Mesenchymal stem cell (in vitro differentiated cells and primary cell): ENCODE data around the gene TENT4B. TPM values are rescaled to one million over a fixed set of nuclear protein-coding genes. Genes with fewer than 3 reads are reported as not detected.
A peak's percentile ranks its signal among the peaks of the same experiment; 100 is the strongest.

ENCODE experiments used
- DNase-seq: peaks from one replicate; pipeline ENCODE4 v3.0.0-alpha.2; 2013
- H2AFZ ChIP-seq: one replicate; pipeline ENCODE4 v1.6.1; 2013; ENCODE audit warnings: low read depth, mild to moderate bottlenecking, control low read depth, inconsistent platforms, low read length, moderate library complexity
- H2AK5ac ChIP-seq: 2 replicates; pipeline ENCODE4 v1.6.1; 2013; ENCODE audit warnings: low read length, moderate library complexity, mild to moderate bottlenecking, inconsistent platforms; ENCODE audit not compliant: severe bottlenecking
- H2BK120ac ChIP-seq: one replicate; pipeline ENCODE4 v1.6.1; 2013; ENCODE audit warnings: low read depth, mild to moderate bottlenecking, inconsistent platforms, low read length, moderate library complexity
- H2BK12ac ChIP-seq, 2 experiments: one replicate each; pipeline ENCODE4 v1.6.1; 2013; ENCODE audit warnings: inconsistent platforms in 2 of 2, low read length in 2 of 2, mild to moderate bottlenecking in 2 of 2, moderate library complexity in 2 of 2, control low read depth in 1 of 2
- H2BK15ac ChIP-seq: one replicate; pipeline ENCODE4 v1.6.1; 2013; ENCODE audit warnings: mild to moderate bottlenecking, low read depth, inconsistent platforms; ENCODE audit not compliant: poor library complexity, severe bottlenecking
- H2BK5ac ChIP-seq: 2 replicates; pipeline ENCODE4 v1.6.1; 2013; ENCODE audit warnings: low read depth, mild to moderate bottlenecking, low read length, control low read depth, inconsistent platforms; ENCODE audit not compliant: poor library complexity, severe bottlenecking
- H3K14ac ChIP-seq, 2 experiments: one replicate each; pipeline ENCODE4 v1.6.1; 2013; ENCODE audit warnings: inconsistent platforms in 2 of 2, low read length in 2 of 2, control low read depth in 1 of 2, mild to moderate bottlenecking in 1 of 2, moderate library complexity in 1 of 2
- H3K18ac ChIP-seq, 2 experiments: one replicate each; pipeline ENCODE4 v1.6.1; 2013; ENCODE audit warnings: inconsistent platforms in 2 of 2, low read length in 2 of 2, control low read depth in 1 of 2, low read depth in 1 of 2, mild to moderate bottlenecking in 1 of 2
- H3K23ac ChIP-seq, 2 experiments: one replicate each; pipeline ENCODE4 v1.6.1; 2013; ENCODE audit warnings: inconsistent platforms in 2 of 2, low read length in 2 of 2, mild to moderate bottlenecking in 2 of 2, moderate library complexity in 2 of 2, control low read depth in 1 of 2
- H3K27ac ChIP-seq: 2 replicates; pipeline ENCODE4 v1.5.1; 2013; ENCODE audit warnings: mild to moderate bottlenecking, moderate library complexity, low read length, control low read depth, inconsistent platforms; ENCODE audit not compliant: poor library complexity, severe bottlenecking
- H3K27me3 ChIP-seq, 2 experiments: 2 replicates each; pipeline versions ENCODE4 v1.6.1 to v1.7.0; 2013; ENCODE audit warnings: low read length in 2 of 2, mild to moderate bottlenecking in 2 of 2, moderate library complexity in 2 of 2, control low read depth in 1 of 2, inconsistent platforms in 1 of 2; ENCODE audit not compliant: control insufficient read depth in 1 of 2, insufficient read depth in 1 of 2
- H3K36me3 ChIP-seq, 2 experiments: 2 replicates each; pipeline versions ENCODE4 v1.6.1 to v1.7.0; 2013; ENCODE audit warnings: low read length in 2 of 2, control low read depth in 1 of 2, inconsistent platforms in 1 of 2, low read depth in 1 of 2, mild to moderate bottlenecking in 1 of 2; ENCODE audit not compliant: insufficient read depth in 2 of 2, control insufficient read depth in 1 of 2
- H3K4ac ChIP-seq, 2 experiments: one replicate each; pipeline ENCODE4 v1.6.1; 2013; ENCODE audit warnings: inconsistent platforms in 2 of 2, low read length in 2 of 2, mild to moderate bottlenecking in 2 of 2, moderate library complexity in 2 of 2, control low read depth in 1 of 2, low read depth in 1 of 2
- H3K4me1 ChIP-seq: 2 replicates; pipeline ENCODE4 v1.6.1; 2013; ENCODE audit warnings: low read depth, low read length, control low read depth; ENCODE audit not compliant: control insufficient read depth, insufficient read depth
- H3K4me2 ChIP-seq: 2 replicates; pipeline ENCODE4 v1.6.1; 2013; ENCODE audit warnings: low read length, mild to moderate bottlenecking, inconsistent platforms; ENCODE audit not compliant: poor library complexity, severe bottlenecking
- H3K4me3 ChIP-seq, 2 experiments: 2 replicates each; pipeline versions ENCODE4 v1.5.1 to v1.7.0; 2013; ENCODE audit warnings: low read length in 2 of 2, mild to moderate bottlenecking in 2 of 2, control low read depth in 1 of 2, low read depth in 1 of 2; ENCODE audit not compliant: insufficient read depth in 1 of 2
- H3K79me1 ChIP-seq: replicated peaks from 2 replicates; pipeline ENCODE4 v1.6.1; 2013; ENCODE audit warnings: mild to moderate bottlenecking, control low read depth, low read length, inconsistent platforms; ENCODE audit not compliant: poor library complexity, severe bottlenecking
- H3K9ac ChIP-seq: 2 replicates; pipeline ENCODE4 v1.7.0; 2013; ENCODE audit warnings: mild to moderate bottlenecking, low read length, moderate library complexity
- H3K9me3 ChIP-seq: 2 replicates; pipeline ENCODE4 v1.7.0; 2013; ENCODE audit warnings: mild to moderate bottlenecking, low read length; ENCODE audit not compliant: control insufficient read depth
- H4K8ac ChIP-seq: one replicate; pipeline ENCODE4 v1.6.1; 2013; ENCODE audit warnings: inconsistent platforms, mild to moderate bottlenecking, low read length, moderate library complexity
- H4K91ac ChIP-seq: one replicate; pipeline ENCODE4 v1.6.1; 2013; ENCODE audit warnings: mild to moderate bottlenecking, low read length, inconsistent platforms
- WGBS: methylation state at CpG from one replicate; pipeline ENCODE4 v1.1.7; 2013; ENCODE audit warnings: mixed read lengths; 5-methylcytosine and 5-hydroxymethylcytosine counted together
- polyA plus RNA-seq, 2 experiments: library from polyadenylated mRNA; stranded (reverse); fragments of 200-250 nt; gene quantifications; one replicate each; pipeline ENCODE4 v1.2.3, GENCODE V29; 2013

Gene TENT4B
- polyA plus RNA-seq (2013, experiment 1 of 2), result 5.6 TPM
- polyA plus RNA-seq (2013, experiment 2 of 2), result 5.8 TPM

- H3K79me1 ChIP-seq, result no peaks in the 10 kb centered on the region
- H2BK5ac ChIP-seq, result peak within 1 kb of the TSS; percentile 96
- H3K4me3 ChIP-seq, result peak within 1 kb of the TSS; percentile 89 to 96
- no peak within 1 kb of the TSS for H2AK5ac ChIP-seq
- peak within 1 kb of the TSS; percentile 95 for H3K9ac ChIP-seq
- H2AFZ ChIP-seq, result peak within 1 kb of the TSS; percentile 98
- WGBS, result under 1% methylated on average over 22 of the region's 114 CpGs
- peak within 1 kb of the TSS; percentile 95 for H3K4me2 ChIP-seq
- no peaks in the 10 kb centered on the region for H3K36me3 ChIP-seq
- peak; percentile 88 for DNase-seq
- H4K91ac ChIP-seq, result peak within 1 kb of the TSS; percentile 92
- H4K8ac ChIP-seq, result peak within 1 kb of the TSS; percentile 86
- H3K27ac ChIP-seq, result peak within 1 kb of the TSS; percentile 92
- peak within 1 kb of the TSS; percentile 95 to 100 for H3K18ac ChIP-seq
- peak within 1 kb of the TSS; percentile 100 for H2BK15ac ChIP-seq
- H3K23ac ChIP-seq, result peak within 1 kb of the TSS; percentile 85 to 98
- no peaks in the 10 kb centered on the region for H3K9me3 ChIP-seq
- peak within 1 kb of the TSS in 1 of 2 experiments; percentile 96 for H3K14ac ChIP-seq
- H3K4ac ChIP-seq, result peak within 1 kb of the TSS; percentile 64 to 93
- peak within 1 kb of the TSS; percentile 28 to 98 for H2BK12ac ChIP-seq
- H2BK120ac ChIP-seq, result peak within 1 kb of the TSS; percentile 96
- peaks cover 10% of the 10 kb centered on the region for H3K4me1 ChIP-seq
- H3K27me3 ChIP-seq, result no peaks in the 10 kb centered on the region
Measured at GRCh38 chr16:50152807-50153595, at the start of gene TENT4B. TSS of gene TENT4B (plus strand) at chr16:50153306. CDS start at chr16:50153622, 316 bp downstream.

- H3K14ac ChIP-seq, result no peak overlapping the region
- no peak overlapping the region for H3K4ac ChIP-seq
- H3K4me2 ChIP-seq, result no peak overlapping the region
- no peak overlapping the region for H3K18ac ChIP-seq
- peaks cover 6% of the 10 kb centered on the region for H3K79me1 ChIP-seq
- no peak overlapping the region for H3K9ac ChIP-seq
- no peak overlapping the region for H2BK15ac ChIP-seq
- H2BK5ac ChIP-seq, result no peak overlapping the region
- H2BK120ac ChIP-seq, result no peak overlapping the region
- no peak overlapping the region for H2AFZ ChIP-seq
- no peak overlapping the region for H3K4me3 ChIP-seq
- H3K36me3 ChIP-seq, result peaks cover 16 to 71% of the 10 kb centered on the region in 2 experiments
- no peaks in the 10 kb centered on the region for H3K9me3 ChIP-seq
- no peak overlapping the region for H4K91ac ChIP-seq
- no peaks in the 10 kb centered on the region for H3K27me3 ChIP-seq
- no peak overlapping the region for H2BK12ac ChIP-seq
- whole genome bisulfite sequencing, result 90% methylated on average over 5 of the region's 5 CpGs
- H3K4me1 ChIP-seq, result peaks cover 5% of the 10 kb centered on the region
- DNase-seq, result peak; percentile 70
- no peak overlapping the region for H4K8ac ChIP-seq
- no peak overlapping the region for H2AK5ac ChIP-seq
- H3K23ac ChIP-seq, result no peak overlapping the region
- peak overlapping the region; percentile 65 for H3K27ac ChIP-seq
Measured at GRCh38 chr16:50103764-50104163, 49.3 kb upstream of the TENT4B start.

- Histone ChIP-seq H3K18ac (no peak overlapping the region), H4K91ac (no peak overlapping the region), H3K4me3 (no peak overlapping the region), H4K8ac (no peak overlapping the region), H3K36me3 (no peaks in the 10 kb centered on the region), H3K9ac (no peak overlapping the region), H3K23ac (no peak overlapping the region), H3K9me3 (no peaks in the 10 kb centered on the region), H2BK120ac (no peak overlapping the region), H3K4ac (no peak overlapping the region), H3K79me1 (no peaks in the 10 kb centered on the region), H3K27ac (no peak overlapping the region), H2BK5ac (no peak overlapping the region), H2BK12ac (no peak overlapping the region), H3K27me3 (no peaks in the 10 kb centered on the region), H3K14ac (no peak overlapping the region), H2AFZ (no peak overlapping the region), H3K4me2 (no peak overlapping the region), H2AK5ac (no peak overlapping the region), H3K4me1 (peaks cover 4% of the 10 kb centered on the region), H2BK15ac (no peak overlapping the region)
- 66% methylated on average over 6 of the region's 8 CpGs for WGBS
- DNase-seq, result no peak
Measured at GRCh38 chr16:50114357-50115129, 38.6 kb upstream of the TENT4B start.

DNA sequence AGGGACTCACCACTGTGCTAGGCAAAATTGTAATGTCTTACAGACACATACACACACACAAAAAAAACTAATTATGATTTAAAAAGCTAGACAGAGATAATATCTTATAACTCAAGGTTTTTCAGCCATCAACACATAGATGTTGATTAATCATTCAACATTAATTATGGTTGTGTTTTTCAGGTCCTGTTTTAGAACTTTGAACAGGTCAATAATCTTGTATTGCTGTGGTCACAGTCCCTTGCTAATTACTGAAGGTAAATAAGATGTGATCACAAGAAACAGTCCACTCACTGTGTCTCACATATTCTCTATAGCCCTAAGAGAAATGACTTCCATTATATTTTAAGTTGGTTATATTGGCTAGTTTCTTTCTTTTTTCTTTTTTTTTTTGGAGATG, 32.4 kb upstream of the TENT4B start:
- Histone ChIP-seq H3K79me1 (no peaks in the 10 kb centered on the region), H3K9me3 (no peaks in the 10 kb centered on the region), H2BK120ac (no peak overlapping the region), H2AK5ac (no peak overlapping the region), H3K23ac (no peak overlapping the region), H2BK12ac (no peak overlapping the region), H2AFZ (no peak overlapping the region), H3K4ac (no peak overlapping the region), H4K91ac (no peak overlapping the region), H3K4me3 (no peak overlapping the region), H3K36me3 (no peaks in the 10 kb centered on the region), H3K4me2 (no peak overlapping the region), H3K27ac (no peak overlapping the region), H3K18ac (no peak overlapping the region), H2BK15ac (no peak overlapping the region), H3K4me1 (no peaks in the 10 kb centered on the region), H3K27me3 (peaks cover 0 to 3% of the 10 kb centered on the region in 2 experiments), H4K8ac (no peak overlapping the region), H3K14ac (no peak overlapping the region), H3K9ac (no peak overlapping the region), H2BK5ac (no peak overlapping the region)
- no peak for DNase-seq
